OCI-LY3 (cell line): ENCODE results near the gene TRPM7.

Experiments
- EZH2phosphoT487 ChIP-seq: fragments of 200-600 bp; shearing (Covaris generic); IDR thresholded peaks from 2 replicates; pipeline ENCODE4 v1.6.1; 2018; ENCODE audit warnings: antibody characterized with exemption, mixed run types, low read depth
- TF ChIP-seq, protein P1 (sequence below): fragments of 200-600, 300-600 bp; sonication (generic); IDR thresholded peaks from 2 replicates; pipeline ENCODE4 v1.5.1; 2014; ENCODE audit warnings: antibody characterized with exemption, low read length, low read depth

DNA sequence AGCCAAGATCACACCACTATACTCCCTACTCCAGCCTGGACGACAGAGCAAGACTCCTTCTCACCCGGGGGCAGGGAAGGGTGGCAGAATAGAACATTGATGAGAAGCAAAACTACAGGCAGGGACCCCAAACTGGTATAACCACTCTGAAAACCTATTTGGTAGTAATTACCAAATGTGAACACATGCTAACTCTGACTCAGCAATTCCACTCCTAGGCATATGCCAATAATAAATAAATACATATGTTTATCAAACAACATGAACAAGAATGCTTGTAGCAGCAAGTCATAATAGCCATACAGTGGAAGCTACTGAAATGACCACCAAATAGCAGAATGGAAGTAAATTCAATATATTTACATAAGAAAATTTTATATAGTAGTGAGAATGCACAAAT, 109.1 kb downstream of the TRPM7 start:
- TF ChIP-seq, protein P1, sequence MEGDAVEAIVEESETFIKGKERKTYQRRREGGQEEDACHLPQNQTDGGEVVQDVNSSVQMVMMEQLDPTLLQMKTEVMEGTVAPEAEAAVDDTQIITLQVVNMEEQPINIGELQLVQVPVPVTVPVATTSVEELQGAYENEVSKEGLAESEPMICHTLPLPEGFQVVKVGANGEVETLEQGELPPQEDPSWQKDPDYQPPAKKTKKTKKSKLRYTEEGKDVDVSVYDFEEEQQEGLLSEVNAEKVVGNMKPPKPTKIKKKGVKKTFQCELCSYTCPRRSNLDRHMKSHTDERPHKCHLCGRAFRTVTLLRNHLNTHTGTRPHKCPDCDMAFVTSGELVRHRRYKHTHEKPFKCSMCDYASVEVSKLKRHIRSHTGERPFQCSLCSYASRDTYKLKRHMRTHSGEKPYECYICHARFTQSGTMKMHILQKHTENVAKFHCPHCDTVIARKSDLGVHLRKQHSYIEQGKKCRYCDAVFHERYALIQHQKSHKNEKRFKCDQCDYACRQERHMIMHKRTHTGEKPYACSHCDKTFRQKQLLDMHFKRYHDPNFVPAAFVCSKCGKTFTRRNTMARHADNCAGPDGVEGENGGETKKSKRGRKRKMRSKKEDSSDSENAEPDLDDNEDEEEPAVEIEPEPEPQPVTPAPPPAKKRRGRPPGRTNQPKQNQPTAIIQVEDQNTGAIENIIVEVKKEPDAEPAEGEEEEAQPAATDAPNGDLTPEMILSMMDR: no peak
- TF ChIP-seq EZH2phosphoT487: no peak
